ENCODE results near the gene CATSPERD.

CATSPERD gene

DNA sequence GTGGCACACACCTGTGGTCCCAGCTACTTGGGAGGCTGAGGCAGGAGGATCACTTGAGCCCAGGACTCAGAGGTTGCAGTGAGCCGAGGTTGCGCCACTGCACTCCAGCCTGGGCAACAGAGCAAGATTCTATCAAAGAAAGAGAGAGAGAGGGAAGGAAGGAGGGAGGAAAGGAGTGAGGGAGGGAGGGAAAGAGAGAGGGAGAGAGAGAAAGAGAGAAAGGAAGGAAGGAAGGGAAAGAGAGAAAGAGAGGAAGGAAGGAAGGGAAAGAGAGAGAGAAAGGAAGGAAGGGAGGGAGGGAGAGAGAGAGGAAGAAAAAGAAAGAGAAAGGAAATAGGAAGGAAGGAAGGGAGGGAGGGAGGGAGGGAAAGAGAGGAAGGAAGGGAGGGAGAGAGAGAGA is 96.8 kb downstream of the CATSPERD start:
- Histone ChIP-seq H3K9ac (ENCODE audit: insufficient read length) (no peak overlapping the region), H3K36me3 (ENCODE audit: insufficient read depth, low read length) (no peaks in the 10 kb centered on the region), H3K9me3 (ENCODE audit: low read depth, low read length) (no peaks in the 10 kb centered on the region), H3K4me3 (no peak overlapping the region), H3K27ac (no peak overlapping the region)
- no peak for DNase-seq (ENCODE audit: low read depth, low spot score)
- no peak for TF ChIP-seq EZH2 (IDR thresholded peaks at IDR 0.05)
- TF ChIP-seq POLR2AphosphoS5 (IDR thresholded peaks at IDR 0.05; ENCODE audit: borderline replicate concordance, low read depth, low read length): no peak
- no peak for TF ChIP-seq FOXP2 (optimal IDR thresholded peaks at IDR 0.05; ENCODE audit: control extremely low read depth, extremely low read length, insufficient read depth)

DNA sequence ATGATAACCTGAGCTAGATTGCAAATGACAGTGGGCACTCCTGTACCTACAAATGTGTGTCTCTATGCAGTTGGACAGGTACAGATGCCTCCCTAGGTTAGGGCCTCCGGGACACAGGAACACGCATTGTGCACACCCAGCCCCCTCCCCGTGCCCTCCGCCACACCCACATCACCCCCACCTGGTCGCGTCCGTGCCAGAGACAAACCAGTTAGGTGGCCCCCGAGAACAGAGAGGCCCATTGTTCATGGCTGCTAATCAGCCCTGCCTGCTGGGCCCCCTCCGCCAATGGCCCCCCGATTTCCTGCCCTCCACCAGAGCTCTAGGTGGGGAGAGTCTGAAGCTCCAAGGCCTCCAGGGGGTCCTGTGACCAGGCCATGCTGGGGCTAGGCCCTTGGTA is 98.2 kb downstream of the CATSPERD start:
- Histone ChIP-seq H3K4me3 (no peak overlapping the region), H3K9me3 (ENCODE audit: low read depth, low read length) (no peaks in the 10 kb centered on the region), H3K9ac (ENCODE audit: insufficient read length) (no peak overlapping the region), H3K27ac (no peak overlapping the region), H3K36me3 (ENCODE audit: insufficient read depth, low read length) (no peaks in the 10 kb centered on the region)
- DNase-seq (ENCODE audit: low read depth, low spot score): no peak
- TF ChIP-seq POLR2AphosphoS5 (IDR thresholded peaks at IDR 0.05; ENCODE audit: borderline replicate concordance, low read depth, low read length): no peak
- TF ChIP-seq EZH2 (IDR thresholded peaks at IDR 0.05): no peak
- no peak for TF ChIP-seq FOXP2 (optimal IDR thresholded peaks at IDR 0.05; ENCODE audit: control extremely low read depth, extremely low read length, insufficient read depth)

DNA sequence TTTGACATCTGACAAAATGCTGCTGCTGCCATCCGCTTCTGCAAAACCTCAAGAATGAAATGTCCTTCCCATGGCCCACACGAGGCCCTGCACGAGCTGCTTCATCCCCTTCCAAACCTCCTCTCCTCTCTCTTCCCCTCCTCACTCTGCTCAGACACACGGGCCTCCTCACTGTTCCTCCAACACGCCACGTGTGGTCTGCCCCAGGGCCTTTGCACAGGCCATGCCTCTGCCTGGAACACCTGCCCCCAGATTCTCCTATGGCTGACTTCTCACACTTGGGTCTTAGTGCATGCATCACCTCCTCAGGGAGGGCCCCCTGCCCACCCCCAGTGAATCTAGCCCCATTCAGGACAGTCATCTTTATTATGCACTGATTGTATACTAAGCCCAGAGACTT is 100.3 kb downstream of the CATSPERD start:
- no peak for TF ChIP-seq EZH2 (IDR thresholded peaks at IDR 0.05)
- TF ChIP-seq POLR2AphosphoS5 (IDR thresholded peaks at IDR 0.05; ENCODE audit: borderline replicate concordance, low read depth, low read length): no peak
- no peak for TF ChIP-seq FOXP2 (optimal IDR thresholded peaks at IDR 0.05; ENCODE audit: control extremely low read depth, extremely low read length, insufficient read depth)
- Histone ChIP-seq H3K36me3 (ENCODE audit: insufficient read depth, low read length) (no peaks in the 10 kb centered on the region), H3K9ac (ENCODE audit: insufficient read length) (no peak overlapping the region), H3K9me3 (ENCODE audit: low read depth, low read length) (no peaks in the 10 kb centered on the region), H3K4me3 (no peak overlapping the region), H3K27ac (no peak overlapping the region)
- DNase-seq (ENCODE audit: low read depth, low spot score): no peak

DNA sequence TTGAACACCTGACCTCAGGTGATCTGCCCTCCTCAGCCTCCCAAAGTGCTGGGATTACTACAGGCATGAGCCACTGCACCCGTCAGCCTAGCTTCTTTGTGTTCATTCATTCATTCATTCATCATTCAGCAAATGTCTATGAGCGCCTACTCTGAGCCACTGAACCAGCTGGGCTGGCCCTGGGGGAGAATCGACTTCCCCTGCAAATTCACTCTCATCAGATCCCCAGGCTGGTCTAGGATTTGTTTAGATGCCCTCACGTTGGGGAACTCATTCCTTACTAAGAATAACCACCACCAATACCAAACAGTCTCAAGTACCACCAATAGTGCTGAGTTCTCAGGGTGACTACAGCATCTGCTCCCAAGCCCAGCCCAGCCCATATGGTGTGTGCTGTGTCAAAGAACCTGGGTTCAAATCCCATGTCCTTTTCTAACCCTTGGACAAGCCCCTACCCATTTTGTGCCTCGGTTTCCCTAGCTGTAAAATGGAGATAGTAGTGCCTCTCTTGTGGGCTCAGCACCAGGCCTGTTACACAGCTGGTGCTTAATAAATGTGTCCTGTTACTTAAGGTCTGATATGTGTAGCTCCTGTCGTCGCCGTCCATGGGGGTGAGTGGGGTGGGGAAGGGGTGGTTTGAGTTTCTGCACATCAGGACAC is 101.2 kb downstream of the CATSPERD start:
- DNase-seq (ENCODE audit: low read depth, low spot score): no peak
- no peaks in the 10 kb centered on the region for H3K36me3 ChIP-seq (ENCODE audit: insufficient read depth, low read length)
- no peak overlapping the region for H3K4me3 ChIP-seq
- no peak overlapping the region for H3K27ac ChIP-seq
- no peak overlapping the region for H3K9ac ChIP-seq (ENCODE audit: insufficient read length)
- H3K9me3 ChIP-seq (ENCODE audit: low read depth, low read length): no peaks in the 10 kb centered on the region
- TF ChIP-seq EZH2 (IDR thresholded peaks at IDR 0.05) (no peak), POLR2AphosphoS5 (IDR thresholded peaks at IDR 0.05; ENCODE audit: borderline replicate concordance, low read depth, low read length) (no peak), FOXP2 (optimal IDR thresholded peaks at IDR 0.05; ENCODE audit: control extremely low read depth, extremely low read length, insufficient read depth) (no peak)

DNA sequence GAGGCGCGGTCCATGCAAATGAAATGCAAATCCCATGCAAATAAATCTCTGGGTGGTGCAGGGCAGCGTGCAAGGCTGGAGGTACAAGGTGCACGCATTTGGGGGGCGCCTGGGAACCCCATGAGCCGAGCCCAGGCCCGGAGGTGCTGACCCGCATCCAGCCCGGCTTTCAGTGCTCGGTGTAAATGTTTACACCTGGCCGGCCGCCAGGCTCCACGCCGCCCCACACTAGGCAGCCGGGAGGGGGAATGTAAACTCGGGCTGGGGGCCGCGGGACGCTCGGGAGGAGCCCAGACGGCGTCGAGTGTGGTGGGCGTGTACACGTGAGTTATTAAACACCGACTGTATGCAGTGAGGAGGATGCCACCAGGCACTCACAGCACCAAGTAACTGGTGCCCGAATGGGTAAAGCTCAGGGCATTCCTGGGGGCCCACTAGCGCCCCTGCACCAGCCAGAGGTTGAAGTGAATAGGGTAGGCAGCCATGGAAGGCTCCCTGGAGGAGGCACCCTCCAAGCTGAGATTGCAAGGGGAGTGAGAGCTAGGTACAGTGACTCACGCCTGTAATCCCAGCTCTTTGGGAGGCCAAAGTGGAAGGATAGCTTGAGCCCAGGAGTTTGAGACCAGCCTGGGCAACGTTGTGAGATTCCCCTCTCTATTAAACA is 101.9 kb downstream of the CATSPERD start:
- no peaks in the 10 kb centered on the region for H3K36me3 ChIP-seq (ENCODE audit: insufficient read depth, low read length)
- no peak overlapping the region for H3K27ac ChIP-seq
- TF ChIP-seq EZH2 (IDR thresholded peaks at IDR 0.05) (no peak), POLR2AphosphoS5 (IDR thresholded peaks at IDR 0.05; ENCODE audit: borderline replicate concordance, low read depth, low read length) (no peak), FOXP2 (optimal IDR thresholded peaks at IDR 0.05; ENCODE audit: control extremely low read depth, extremely low read length, insufficient read depth) (no peak)
- DNase-seq (ENCODE audit: low read depth, low spot score): no peak
- H3K9me3 ChIP-seq (ENCODE audit: low read depth, low read length): no peaks in the 10 kb centered on the region
- no peak overlapping the region for H3K4me3 ChIP-seq
- H3K9ac ChIP-seq (ENCODE audit: insufficient read length): no peak overlapping the region

DNA sequence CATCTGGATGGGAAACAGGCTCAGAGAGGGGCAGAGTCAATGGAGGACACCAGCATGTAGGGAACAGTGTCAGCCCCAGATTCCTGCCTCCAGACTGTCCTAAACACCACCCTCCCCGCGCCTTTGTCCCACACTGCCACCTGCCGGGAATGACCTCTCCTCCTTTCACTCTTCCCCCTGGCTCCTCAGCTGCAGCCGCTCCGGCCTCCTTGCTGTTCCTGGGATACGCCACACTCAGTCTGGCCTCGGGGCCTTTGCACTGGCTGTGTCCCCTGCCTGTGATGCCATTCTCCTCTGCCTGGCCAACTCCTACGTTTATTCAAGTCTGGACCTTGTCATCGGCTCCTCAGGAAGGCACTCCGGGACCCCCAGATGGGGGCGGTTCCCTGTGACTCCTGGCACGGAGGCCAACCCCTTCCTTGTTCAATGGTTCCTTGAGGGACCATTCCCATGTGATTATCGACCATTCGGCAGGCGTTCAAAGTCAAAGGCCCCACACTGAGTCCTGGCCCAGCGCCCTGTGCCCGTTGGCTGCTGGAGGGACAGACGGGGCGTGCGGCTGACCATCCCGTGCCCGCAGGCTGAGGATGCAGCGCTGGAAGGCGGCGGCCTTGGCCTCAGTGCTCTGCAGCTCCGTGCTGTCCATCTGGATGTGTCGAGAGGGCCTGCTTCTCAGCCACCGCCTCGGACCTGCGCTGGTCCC is 103.3 kb downstream of the CATSPERD start:
- Histone ChIP-seq H3K9ac (ENCODE audit: insufficient read length) (no peak overlapping the region), H3K9me3 (ENCODE audit: low read depth, low read length) (no peaks in the 10 kb centered on the region), H3K36me3 (ENCODE audit: insufficient read depth, low read length) (no peaks in the 10 kb centered on the region), H3K4me3 (no peak overlapping the region), H3K27ac (no peak overlapping the region)
- DNase-seq (ENCODE audit: low read depth, low spot score): no peak
- TF ChIP-seq EZH2 (IDR thresholded peaks at IDR 0.05) (no peak), FOXP2 (optimal IDR thresholded peaks at IDR 0.05; ENCODE audit: control extremely low read depth, extremely low read length, insufficient read depth) (no peak), POLR2AphosphoS5 (IDR thresholded peaks at IDR 0.05; ENCODE audit: borderline replicate concordance, low read depth, low read length) (no peak)

DNA sequence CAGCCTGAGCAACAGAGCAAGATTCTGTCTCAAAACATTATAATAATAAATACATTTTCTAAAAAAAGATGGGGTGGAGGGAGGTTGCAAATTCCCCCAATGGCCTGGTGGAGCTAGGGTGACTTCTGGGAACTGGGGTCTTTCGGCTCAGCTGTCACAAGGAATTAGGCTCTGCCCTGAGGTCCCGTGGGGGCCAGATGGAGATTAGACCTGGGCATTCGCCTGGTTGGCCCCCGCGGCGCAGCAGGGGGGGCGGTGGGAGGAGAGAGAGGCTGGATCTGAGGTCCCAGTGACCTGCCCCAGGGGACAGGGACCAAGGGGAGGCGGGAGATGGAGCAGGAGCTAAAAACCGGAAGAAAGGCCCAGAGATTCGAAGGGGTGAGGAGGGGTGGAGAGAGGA is 104.3 kb downstream of the CATSPERD start:
- no peak overlapping the region for H3K27ac ChIP-seq
- DNase-seq (ENCODE audit: low read depth, low spot score): no peak
- no peaks in the 10 kb centered on the region for H3K36me3 ChIP-seq (ENCODE audit: insufficient read depth, low read length)
- no peak overlapping the region for H3K9ac ChIP-seq (ENCODE audit: insufficient read length)
- H3K9me3 ChIP-seq (ENCODE audit: low read depth, low read length): no peaks in the 10 kb centered on the region
- no peak for TF ChIP-seq EZH2 (IDR thresholded peaks at IDR 0.05)
- no peak for TF ChIP-seq POLR2AphosphoS5 (IDR thresholded peaks at IDR 0.05; ENCODE audit: borderline replicate concordance, low read depth, low read length)
- TF ChIP-seq FOXP2 (optimal IDR thresholded peaks at IDR 0.05; ENCODE audit: control extremely low read depth, extremely low read length, insufficient read depth): no peak
- no peak overlapping the region for H3K4me3 ChIP-seq

DNA sequence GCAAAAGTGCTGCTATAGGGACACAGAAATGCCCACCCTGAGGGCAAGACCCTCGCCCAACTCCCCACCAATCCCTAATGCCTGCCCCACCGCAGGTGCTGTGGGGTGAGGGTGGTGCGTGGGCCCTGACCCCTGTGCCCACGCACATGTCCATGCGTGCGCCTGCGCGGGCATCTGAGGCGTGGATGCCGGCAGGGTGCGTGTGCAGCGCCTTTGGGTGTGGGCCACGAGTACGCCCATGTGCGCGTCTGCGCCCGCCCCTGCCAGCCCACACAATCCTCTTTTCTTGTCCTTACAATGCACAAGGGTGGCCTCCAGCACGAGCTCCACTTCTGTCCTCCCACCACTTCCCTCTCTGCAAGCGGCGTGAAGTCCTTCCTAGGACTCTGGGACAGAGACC is 104.7 kb downstream of the CATSPERD start:
- DNase-seq (ENCODE audit: low read depth, low spot score): no peak
- no peaks in the 10 kb centered on the region for H3K36me3 ChIP-seq (ENCODE audit: insufficient read depth, low read length)
- no peak overlapping the region for H3K27ac ChIP-seq
- TF ChIP-seq POLR2AphosphoS5 (IDR thresholded peaks at IDR 0.05; ENCODE audit: borderline replicate concordance, low read depth, low read length): no peak
- TF ChIP-seq FOXP2 (optimal IDR thresholded peaks at IDR 0.05; ENCODE audit: control extremely low read depth, extremely low read length, insufficient read depth): no peak
- no peak for TF ChIP-seq EZH2 (IDR thresholded peaks at IDR 0.05)
- no peak overlapping the region for H3K4me3 ChIP-seq
- no peaks in the 10 kb centered on the region for H3K9me3 ChIP-seq (ENCODE audit: low read depth, low read length)
- no peak overlapping the region for H3K9ac ChIP-seq (ENCODE audit: insufficient read length)
